Astrocyte of the spinal cord (primary cell): ENCODE results near the gene DIP2C.

Source experiments
- DNase-seq: peaks from one replicate; pipeline ENCODE4 v3.0.0; 2011; ENCODE audit warnings: low read depth, low spot score
- H3K4me3 ChIP-seq: 2 replicates; pipeline ENCODE4 v1.5.1; 2011; ENCODE audit warnings: low read depth, mild to moderate bottlenecking, low read length, moderate library complexity
- CTCF ChIP-seq: IDR thresholded peaks from 2 replicates; pipeline ENCODE4 v1.5.1; 2012; ENCODE audit warnings: low read depth, mild to moderate bottlenecking, low read length, inconsistent platforms
- in situ Hi-C: cut with HindIII; loops from 2 replicates; pipeline ENCODE4 v1.10.0; 2017; ENCODE audit warnings: low sequenced_read_pairs

The DIP2C gene

GRCh38 chr10:391847-392704, 297.4 kb downstream of the DIP2C start:
- H3K4me3 ChIP-seq, result no peak overlapping the region
- no peak for DNase-seq
- in situ Hi-C loops, result no loop called here
- no peak for TF ChIP-seq CTCF

- DNase-seq, result no peak
- in situ Hi-C loops, result no loop called here
- H3K4me3 ChIP-seq, result no peak overlapping the region
- no peak for TF ChIP-seq CTCF
Measured at GRCh38 chr10:391305-391704, 298.2 kb downstream of the DIP2C start.

GRCh38 chr10:390449-391100, 298.9 kb downstream of the DIP2C start:
- no peak for TF ChIP-seq CTCF
- in situ Hi-C loops, result no loop called here
- no peak for DNase-seq

GRCh38 chr10:389836-390448, 299.5 kb downstream of the DIP2C start:
- H3K4me3 ChIP-seq, result no peak overlapping the region
- no peak for DNase-seq
- in situ Hi-C loops, result no loop called here
- TF ChIP-seq CTCF, result no peak

More at GRCh38 chr10:390449-391100, 298.9 kb downstream of the DIP2C start:
- no peak overlapping the region for H3K4me3 ChIP-seq

GRCh38 chr10:389261-389790, 300.1 kb downstream of the DIP2C start:
- in situ Hi-C loops, result no loop called here
- no peak for DNase-seq
- no peak for TF ChIP-seq CTCF
- no peak overlapping the region for H3K4me3 ChIP-seq

- in situ Hi-C loops, result no loop called here
- no peak overlapping the region for H3K4me3 ChIP-seq
- no peak for DNase-seq
- TF ChIP-seq CTCF, result no peak
Measured at GRCh38 chr10:388661-389045, 300.8 kb downstream of the DIP2C start.
